Kidney capillary endothelial cell (primary cell): ENCODE results near the gene UBALD1.
A peak's percentile ranks its signal among the peaks of the same experiment; 100 is the strongest.

Source experiments
- DNase-seq: peaks from one replicate; pipeline ENCODE4 v3.0.0-alpha.2; 2018; ENCODE audit warnings: low spot score

UBALD1 gene

GRCh38 chr16:4646773-4647643 lies 32.3 kb upstream of the UBALD1 start:
- DNase-seq: no peak

- DNase-seq: no peak
These were observed 27.2 kb upstream of the UBALD1 start for GRCh38 chr16:4641895-4642294.

DNA sequence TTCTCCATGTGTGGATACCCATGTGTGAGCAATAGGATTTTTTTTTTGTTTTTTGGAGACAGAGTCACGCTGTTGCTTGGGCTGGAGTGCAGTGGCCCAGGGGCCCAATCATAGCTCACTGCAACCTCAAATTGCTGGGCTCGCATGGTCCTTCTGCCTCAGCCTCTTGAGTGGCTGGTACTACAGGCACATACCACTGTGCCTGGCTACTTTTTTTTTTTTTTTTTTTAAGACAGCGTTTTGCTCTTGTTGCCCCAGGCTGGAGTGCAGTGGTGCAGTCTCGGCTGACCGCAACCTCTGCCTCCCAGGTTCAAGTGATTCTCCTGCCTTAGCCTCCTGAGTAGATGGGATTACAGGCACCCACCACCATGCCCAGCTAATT lies 26.6 kb upstream of the UBALD1 start:
- no peak for DNase-seq

GRCh38 chr16:4640572-4641305 lies 26.1 kb upstream of the UBALD1 start:
- DNase-seq: no peak

DNA sequence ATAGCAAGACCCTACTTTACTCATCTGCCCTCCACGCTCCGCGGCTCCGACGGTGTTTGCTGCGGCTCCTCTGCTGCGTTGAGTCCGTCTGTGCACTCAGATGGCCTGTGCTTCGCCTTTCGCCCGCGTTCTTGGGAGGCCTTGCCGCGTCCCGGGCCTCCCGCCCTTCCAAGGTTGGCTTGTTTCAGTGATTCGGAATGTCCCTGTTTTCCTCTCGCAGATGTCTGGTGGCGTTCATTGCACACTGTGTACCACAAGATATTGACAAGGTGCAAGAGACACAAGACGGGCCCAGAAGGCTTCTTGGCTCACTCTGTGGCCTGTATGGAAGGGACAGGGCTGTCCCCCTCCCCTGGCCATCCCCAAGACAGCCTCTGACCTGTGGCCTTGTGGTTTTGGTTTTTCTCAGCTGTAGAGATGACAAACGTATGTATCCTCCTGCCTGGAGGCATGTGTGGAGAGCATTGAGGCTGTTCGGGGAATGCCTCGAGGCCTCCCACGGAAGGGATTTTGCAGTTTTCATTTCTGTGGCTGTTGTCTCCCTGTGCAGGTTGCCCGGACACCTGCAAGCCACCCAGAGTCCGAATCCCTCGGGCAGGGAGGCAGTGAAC lies 25.3 kb upstream of the UBALD1 start:
- DNase-seq: no peak

DNA sequence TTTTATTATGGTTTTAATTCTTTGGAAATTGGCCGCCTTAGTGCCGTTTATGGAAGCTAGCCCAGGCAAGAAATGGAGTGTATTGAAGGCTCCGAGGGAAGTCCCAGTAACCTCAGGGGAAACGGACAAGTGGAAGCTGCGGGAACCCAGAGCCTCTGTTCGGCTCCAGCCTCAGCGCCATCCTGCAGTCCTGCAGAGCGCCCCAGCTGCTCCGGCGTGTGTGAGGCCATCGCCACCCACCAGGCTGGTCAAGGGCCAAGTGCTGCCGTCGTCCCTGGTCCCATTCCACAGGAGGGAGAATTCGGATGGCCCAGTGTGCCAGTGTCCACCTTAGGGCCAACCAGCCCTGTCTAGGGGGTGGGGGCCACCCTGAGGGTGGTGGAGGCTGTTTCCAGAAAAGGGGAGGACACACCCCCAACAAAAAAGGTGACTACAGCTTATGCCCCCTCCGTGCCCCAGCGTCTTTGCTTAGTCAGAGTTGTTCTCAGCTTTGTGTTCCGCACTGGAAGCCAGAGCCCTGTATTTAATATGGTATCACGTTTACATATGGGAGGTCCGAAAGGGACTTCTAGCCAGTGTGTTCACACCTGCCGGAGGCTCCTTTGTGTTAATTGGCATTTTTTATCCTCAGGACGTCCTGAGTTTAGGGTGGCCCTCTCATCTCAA lies 22.9 kb upstream of the UBALD1 start:
- no peak for DNase-seq

DNA sequence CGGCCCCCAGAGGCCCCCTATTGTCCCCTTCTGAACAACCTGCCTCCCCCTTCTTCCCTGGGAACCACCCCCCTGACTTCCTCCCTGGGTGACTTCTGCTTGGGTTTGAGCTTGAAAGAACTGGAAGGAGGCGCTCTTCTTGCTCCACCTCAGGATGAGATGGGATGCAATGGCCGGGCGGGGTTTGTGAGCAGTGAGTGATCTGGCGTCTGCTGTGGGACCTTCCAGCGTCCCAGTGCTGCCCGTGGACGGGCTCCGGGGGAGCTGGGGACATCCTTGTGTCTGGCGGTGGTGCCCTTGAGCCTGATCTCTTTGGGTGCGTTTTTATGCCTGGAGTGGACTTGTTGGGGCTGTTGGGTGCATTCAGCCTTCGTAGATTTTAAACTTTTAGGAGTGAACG lies 21.5 kb upstream of the UBALD1 start:
- DNase-seq: no peak

- no peak for DNase-seq
These were observed 20.1 kb upstream of the UBALD1 start for GRCh38 chr16:4634768-4635167.

DNA sequence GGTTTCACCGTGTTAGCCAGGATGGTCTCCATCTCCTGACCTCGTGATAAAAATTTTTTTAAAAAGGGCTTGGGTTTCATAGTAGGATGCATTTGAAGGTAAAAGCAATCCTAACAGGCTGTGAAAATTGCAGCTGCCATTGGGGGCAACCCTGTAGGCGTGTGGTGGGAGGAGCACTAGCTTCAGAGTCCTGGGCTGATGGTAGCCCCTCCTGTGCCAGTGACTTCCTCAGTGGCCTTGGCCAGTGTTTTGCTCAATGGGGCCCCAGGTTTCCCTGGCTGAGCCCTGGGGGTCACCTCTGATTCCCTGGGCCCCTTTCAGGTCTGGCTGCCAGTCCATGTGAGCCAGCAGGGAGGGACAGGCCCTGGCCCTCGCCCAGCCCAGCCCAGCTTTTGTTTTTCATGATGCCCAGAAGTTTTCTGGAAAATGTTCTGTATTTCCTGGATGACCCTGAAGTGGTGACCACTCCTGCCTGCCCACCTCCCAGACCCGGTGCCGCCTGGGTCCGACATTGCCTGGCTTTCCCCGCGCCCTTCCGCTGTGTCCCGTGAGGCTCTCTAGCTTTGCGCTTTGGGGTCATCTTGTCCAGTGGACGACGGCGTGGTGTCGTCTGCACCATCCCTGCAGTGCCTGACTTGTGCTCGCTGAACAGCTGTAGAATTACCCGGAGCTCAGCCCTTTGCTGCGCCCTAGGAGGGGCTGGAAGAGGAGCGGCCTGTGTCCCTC lies 19.4 kb upstream of the UBALD1 start:
- DNase-seq: no peak

- no peak for DNase-seq
These were observed 16.8 kb upstream of the UBALD1 start for GRCh38 chr16:4631444-4631843.

DNA sequence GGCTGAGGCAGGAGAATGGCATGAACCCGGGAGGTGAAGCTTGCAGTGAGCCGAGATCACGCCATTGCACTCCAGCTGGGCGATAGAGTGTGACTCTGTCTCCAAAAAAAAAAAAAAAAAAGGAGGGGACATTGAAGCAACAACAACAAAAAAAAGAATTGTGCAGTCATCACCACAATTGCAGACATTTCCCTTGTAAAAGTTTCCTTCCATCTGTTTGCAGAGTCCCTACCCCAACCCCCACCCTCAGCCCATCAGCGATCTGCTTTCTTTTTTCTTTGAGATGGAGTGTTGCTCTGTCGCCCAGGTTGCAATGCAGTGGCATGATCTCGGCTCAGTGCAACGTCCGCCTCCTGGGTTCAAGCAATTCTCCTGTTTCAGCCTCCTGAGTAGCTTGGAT lies 13.6 kb upstream of the UBALD1 start:
- no peak for DNase-seq

DNA sequence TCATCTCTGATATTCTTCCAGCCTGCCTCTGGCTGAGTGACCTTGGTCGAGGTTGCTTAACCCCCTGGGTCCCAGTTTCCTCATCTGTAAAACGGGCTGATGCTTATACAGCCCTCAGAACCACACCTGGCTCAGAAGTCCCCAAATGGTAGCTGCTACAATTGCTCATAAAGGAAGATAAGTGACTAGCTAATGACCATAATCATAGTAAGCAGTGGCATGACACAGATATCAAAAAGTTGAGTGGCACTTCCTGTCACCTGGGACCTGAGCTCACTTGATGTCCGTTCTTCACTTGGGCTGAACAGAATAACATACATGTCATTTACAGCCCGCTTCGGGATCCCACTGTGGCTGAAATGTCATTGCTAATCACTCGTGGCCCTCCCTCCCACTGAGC lies 11.7 kb upstream of the UBALD1 start:
- DNase-seq: no peak

DNA sequence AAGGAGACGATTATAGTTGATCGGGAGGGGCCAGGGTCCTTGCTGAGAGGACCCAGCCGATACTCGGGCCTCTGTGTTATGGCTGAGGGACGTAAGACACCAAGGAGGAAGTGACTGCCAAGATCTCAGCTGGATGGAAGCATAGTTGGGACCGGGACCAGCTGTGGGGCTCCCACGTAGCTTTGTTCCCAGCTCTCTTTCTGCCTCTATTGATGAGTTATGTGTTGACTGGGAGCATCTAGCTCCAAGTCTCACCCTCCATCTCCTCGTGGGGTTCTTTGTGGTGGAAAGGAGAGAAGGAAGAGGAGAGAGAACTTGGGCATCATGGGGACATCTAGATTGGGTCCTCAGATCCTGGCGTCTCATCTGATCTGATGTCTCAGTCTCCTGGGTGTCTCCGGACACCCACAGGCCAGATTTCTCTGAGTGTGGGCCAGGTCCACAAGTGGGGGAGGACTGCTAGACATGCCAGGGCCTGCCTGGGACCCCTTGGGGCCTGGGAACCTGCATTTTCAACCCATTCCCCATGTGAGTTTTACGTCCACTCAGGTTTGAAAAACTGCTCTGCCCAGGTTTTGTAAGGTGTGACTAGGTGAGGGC lies 11.0 kb upstream of the UBALD1 start:
- DNase-seq: no peak

GRCh38 chr16:4624827-4625559 lies 10.3 kb upstream of the UBALD1 start:
- peak; percentile 40 for DNase-seq

DNA sequence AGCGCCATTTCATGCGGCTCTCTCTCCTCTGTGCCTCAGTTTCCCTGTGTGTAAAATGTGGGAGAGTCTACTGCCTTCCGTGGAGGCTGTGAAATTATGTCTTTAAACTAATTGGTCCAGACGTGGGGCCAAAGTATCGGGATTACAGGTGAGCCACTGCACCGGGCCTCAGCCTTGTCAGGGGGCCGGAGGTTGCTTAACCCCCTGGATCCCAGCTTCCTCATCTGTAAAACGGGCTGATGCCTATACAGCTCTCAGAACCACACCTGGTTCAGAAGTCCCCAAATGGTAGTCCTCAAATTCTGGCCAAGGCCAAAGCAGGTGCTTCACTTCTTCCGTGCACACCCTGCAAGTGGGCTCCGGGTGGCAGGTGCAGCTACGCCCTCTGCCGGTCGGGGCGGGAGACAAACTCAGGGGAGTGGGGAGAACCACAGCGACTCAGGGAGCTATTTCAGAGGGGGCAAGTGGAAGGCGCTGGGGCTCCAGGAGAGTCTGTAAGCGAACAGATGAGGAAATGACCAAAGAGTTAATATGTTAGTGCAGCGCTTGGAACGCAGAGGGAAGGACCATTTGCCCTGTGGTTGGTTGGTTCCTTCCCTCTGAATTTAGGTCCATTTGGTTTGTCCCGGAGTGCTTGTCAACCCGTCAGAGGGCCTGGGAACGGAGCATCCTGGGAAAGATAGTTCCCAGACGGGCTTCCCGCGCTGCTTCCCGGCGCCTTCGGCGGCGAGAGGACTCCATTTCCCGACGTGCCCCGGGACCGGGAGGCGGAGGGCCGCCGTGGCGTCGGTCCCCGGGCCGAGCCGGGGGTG lies 9.5 kb upstream of the UBALD1 start, which contains the start of gene MGRN1:
MGRN1 (plus strand) TSS at position 812 of the 812 bp plus-strand sequence. CDS start 135 bp downstream, outside the sequence.
- DNase-seq: peak; percentile 92

GRCh38 chr16:4623593-4623992 lies 8.9 kb upstream of the UBALD1 start:
- no peak for DNase-seq

DNA sequence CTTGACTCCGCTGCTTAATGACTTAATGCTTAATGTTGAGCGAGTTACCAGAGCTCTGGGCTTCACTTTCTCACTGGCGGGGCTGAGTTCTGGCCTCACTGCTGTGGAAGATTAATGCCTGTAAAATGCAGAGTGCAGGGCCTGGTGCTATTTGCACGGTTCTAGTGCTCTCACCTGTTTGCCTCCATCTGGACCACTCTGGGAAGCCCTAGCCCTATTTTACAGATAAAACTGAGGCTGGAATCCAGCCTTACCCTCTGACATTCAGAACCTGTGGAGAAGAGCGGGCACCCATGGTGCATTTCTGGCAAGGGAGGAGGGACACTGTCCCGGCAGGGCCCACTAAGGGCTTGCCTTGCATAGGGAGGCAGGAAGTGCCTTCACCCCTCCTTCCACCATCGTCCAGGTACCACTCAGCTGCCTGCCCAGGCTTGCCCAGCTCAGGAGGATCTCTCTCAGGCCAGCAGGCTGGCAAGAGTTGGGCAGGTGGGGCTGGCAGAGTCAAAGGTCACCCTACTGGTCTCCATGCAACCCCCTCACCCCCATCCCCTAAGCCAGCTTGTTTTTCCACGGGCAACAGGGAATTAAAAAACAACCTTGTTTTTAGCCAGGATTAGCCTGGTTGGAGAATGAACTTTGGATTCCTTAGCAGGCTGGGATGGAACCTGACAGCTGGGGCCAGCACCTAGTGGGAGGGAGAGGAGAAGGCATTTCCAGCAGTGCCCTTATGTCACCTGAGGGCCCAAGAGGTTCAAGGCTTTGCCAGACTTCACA lies 4.1 kb upstream of the UBALD1 start:
- no peak for DNase-seq

DNA sequence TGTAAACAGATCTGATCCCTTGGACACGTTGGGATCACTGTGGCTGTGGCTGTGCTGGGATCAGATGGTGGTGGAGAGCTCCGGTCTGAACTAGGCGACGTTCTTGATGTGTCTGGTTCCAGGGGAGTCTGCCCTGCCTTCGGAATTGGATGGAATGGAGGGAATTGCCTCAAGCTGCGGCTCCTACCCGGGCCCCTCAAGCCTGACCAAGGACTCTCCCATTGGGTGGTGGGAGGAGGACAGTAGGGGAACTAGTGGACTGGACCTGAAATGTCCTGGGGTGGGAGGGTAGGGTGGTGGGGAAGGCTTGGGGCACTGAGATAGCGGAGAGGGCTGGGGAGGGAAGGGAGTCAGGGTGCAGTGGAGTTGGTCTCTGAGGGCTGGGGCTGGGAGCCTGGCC lies 3.2 kb upstream of the UBALD1 start:
- DNase-seq: no peak
